ENCODE data around the gene CACNA2D2. TPM values are rescaled to one million over a fixed set of nuclear protein-coding genes. Genes with fewer than 3 reads are reported as not detected.

Gene CACNA2D2
- total RNA-seq, 1 donor from 2014 or later, result 5.0 TPM

GRCh38 chr3:50371133-50371685 lies 132.2 kb downstream of the CACNA2D2 start:
- no peak for TF ChIP-seq CTCF (IDR thresholded peaks at IDR 0.05; ENCODE audit: partially characterized antibody, unreplicated experiment)
- no peaks in the 10 kb centered on the region for H3K36me3 Mint-ChIP-seq (ENCODE audit: unreplicated experiment)
- H3K4me1 Mint-ChIP-seq (ENCODE audit: low read depth, unreplicated experiment), result peaks cover 13% of the 10 kb centered on the region
- no peak overlapping the region for H3K27ac Mint-ChIP-seq (ENCODE audit: unreplicated experiment)
- peaks cover 8% of the 10 kb centered on the region for H3K9me3 Mint-ChIP-seq (ENCODE audit: unreplicated experiment)
- no peak overlapping the region for H3K4me3 Mint-ChIP-seq (ENCODE audit: unreplicated experiment)
- no peak for DNase-seq
- H3K27me3 Mint-ChIP-seq (ENCODE audit: unreplicated experiment), result peaks cover 6% of the 10 kb centered on the region

- Mint-ChIP-seq H3K4me1 (ENCODE audit: low read depth, unreplicated experiment) (peaks cover 13% of the 10 kb centered on the region), H3K4me3 (ENCODE audit: unreplicated experiment) (no peak overlapping the region), H3K9me3 (ENCODE audit: unreplicated experiment) (peaks cover 8% of the 10 kb centered on the region), H3K27ac (ENCODE audit: unreplicated experiment) (peak overlapping the region; percentile 33), H3K36me3 (ENCODE audit: unreplicated experiment) (no peaks in the 10 kb centered on the region), H3K27me3 (ENCODE audit: unreplicated experiment) (peaks cover 8% of the 10 kb centered on the region)
- TF ChIP-seq CTCF (IDR thresholded peaks at IDR 0.05; ENCODE audit: partially characterized antibody, unreplicated experiment), result no peak
- DNase-seq, result no peak
These were observed 132.8 kb downstream of the CACNA2D2 start for GRCh38 chr3:50370594-50370993.

- peaks cover 8% of the 10 kb centered on the region for H3K27me3 Mint-ChIP-seq (ENCODE audit: unreplicated experiment)
- H3K4me3 Mint-ChIP-seq (ENCODE audit: unreplicated experiment), result no peak overlapping the region
- H3K36me3 Mint-ChIP-seq (ENCODE audit: unreplicated experiment), result no peaks in the 10 kb centered on the region
- no peak overlapping the region for H3K27ac Mint-ChIP-seq (ENCODE audit: unreplicated experiment)
- peaks cover 13% of the 10 kb centered on the region for H3K4me1 Mint-ChIP-seq (ENCODE audit: low read depth, unreplicated experiment)
- no peak for DNase-seq
- no peak for TF ChIP-seq CTCF (IDR thresholded peaks at IDR 0.05; ENCODE audit: partially characterized antibody, unreplicated experiment)
- peaks cover 8% of the 10 kb centered on the region for H3K9me3 Mint-ChIP-seq (ENCODE audit: unreplicated experiment)
These were observed 134.3 kb downstream of the CACNA2D2 start for GRCh38 chr3:50369012-50369670.

GRCh38 chr3:50365842-50366220 lies 137.6 kb downstream of the CACNA2D2 start:
- Mint-ChIP-seq H3K9me3 (ENCODE audit: unreplicated experiment) (peaks cover 9% of the 10 kb centered on the region), H3K27ac (ENCODE audit: unreplicated experiment) (no peak overlapping the region), H3K36me3 (ENCODE audit: unreplicated experiment) (no peaks in the 10 kb centered on the region), H3K4me3 (ENCODE audit: unreplicated experiment) (peak overlapping the region; percentile 73), H3K27me3 (ENCODE audit: unreplicated experiment) (peaks cover 9% of the 10 kb centered on the region), H3K4me1 (ENCODE audit: low read depth, unreplicated experiment) (peaks cover 12% of the 10 kb centered on the region)
- no peak for DNase-seq
- no peak for TF ChIP-seq CTCF (IDR thresholded peaks at IDR 0.05; ENCODE audit: partially characterized antibody, unreplicated experiment)

- Mint-ChIP-seq H3K36me3 (ENCODE audit: unreplicated experiment) (no peaks in the 10 kb centered on the region), H3K27me3 (ENCODE audit: unreplicated experiment) (peaks cover 8% of the 10 kb centered on the region), H3K27ac (ENCODE audit: unreplicated experiment) (no peak overlapping the region), H3K4me3 (ENCODE audit: unreplicated experiment) (peak overlapping the region; percentile 78), H3K4me1 (ENCODE audit: low read depth, unreplicated experiment) (peaks cover 10% of the 10 kb centered on the region), H3K9me3 (ENCODE audit: unreplicated experiment) (peaks cover 9% of the 10 kb centered on the region)
- peak; percentile 87 for DNase-seq
- TF ChIP-seq CTCF (IDR thresholded peaks at IDR 0.05; ENCODE audit: partially characterized antibody, unreplicated experiment), result no peak
These were observed 138.2 kb downstream of the CACNA2D2 start for GRCh38 chr3:50365080-50365841.

Data from glutamatergic neuron (in vitro differentiated cells).